NB4 (cell line): ENCODE results near the gene PCDHGB3.

Experiments used
- DNase-seq: peaks from one replicate; pipeline ENCODE4 v3.0.0; 2010; ENCODE audit warnings: low read depth
- H3K4me3 ChIP-seq: one replicate; pipeline ENCODE4 v1.5.1; 2011; ENCODE audit warnings: mild to moderate bottlenecking, low read depth, low read length, moderate library complexity
- CTCF ChIP-seq: IDR thresholded peaks from one replicate; pipeline ENCODE4 v1.5.1; 2012; ENCODE audit warnings: low read depth, low read length
- MAX ChIP-seq: IDR thresholded peaks from 2 replicates; pipeline ENCODE4 v1.6.1; 2011; ENCODE audit warnings: low read depth, low read length
- MYC ChIP-seq: IDR thresholded peaks from 2 replicates; pipeline ENCODE4 v1.6.1; 2011; ENCODE audit warnings: low read depth, low read length
- POLR2A ChIP-seq: IDR thresholded peaks from 2 replicates; pipeline ENCODE4 v1.6.1; 2011; ENCODE audit warnings: mild to moderate bottlenecking; ENCODE audit not compliant: insufficient read length; ENCODE audit errors: extremely low read depth

The PCDHGB3 gene

GRCh38 chr5:141359790-141360426 lies 10.1 kb upstream of the PCDHGB3 start, which contains the start of gene PCDHGB2:
TSS of gene PCDHGB2 (plus strand) at chr5:141359994. CDS start at chr5:141360136, 142 bp downstream.
- DNase-seq, result peak; percentile 76
- no peak; the same call in 1 of the 2 replicates for TF ChIP-seq MYC
- TF ChIP-seq CTCF, result peak; percentile 62
- peak within 1 kb of the TSS; percentile 75 for H3K4me3 ChIP-seq

- H3K4me3 ChIP-seq, result peak overlapping the region; percentile 75
- TF ChIP-seq CTCF (no peak), MAX (no peak), MYC (no peak), POLR2A (no peak)
- DNase-seq, result no peak
Observed at GRCh38 chr5:141360685-141361084, 9.4 kb upstream of the PCDHGB3 start.

- DNase-seq, result no peak
- H3K4me3 ChIP-seq, result no peak overlapping the region
- TF ChIP-seq POLR2A (no peak), CTCF (no peak), MYC (no peak), MAX (no peak)
Observed at GRCh38 chr5:141362719-141363118, 7.3 kb upstream of the PCDHGB3 start.

- no peak within 1 kb of the TSS for H3K4me3 ChIP-seq
- no peak for TF ChIP-seq POLR2A
- TF ChIP-seq MYC, result no peak
- no peak for TF ChIP-seq CTCF
- TF ChIP-seq MAX, result no peak
- DNase-seq, result no peak
Observed at GRCh38 chr5:141363952-141364660, 5.9 kb upstream of the PCDHGB3 start, which contains the start of gene PCDHGA5. TSS of gene PCDHGA5 (plus strand) at chr5:141364162. CDS start at chr5:141364331, 169 bp downstream.

GRCh38 chr5:141366016-141366896 lies 3.8 kb upstream of the PCDHGB3 start:
- no peak for TF ChIP-seq CTCF
- no peak for TF ChIP-seq POLR2A
- TF ChIP-seq MYC, result no peak
- no peak for TF ChIP-seq MAX
- DNase-seq, result no peak

More at GRCh38 chr5:141366016-141366896, 3.8 kb upstream of the PCDHGB3 start:
- no peak overlapping the region for H3K4me3 ChIP-seq
